HG03095 (cell line): ENCODE results near the gene TRAPPC12.
"Not testable (repeated sequence)": the region's sequence is repeated elsewhere in the genome, so short reads cannot be mapped to it uniquely, and the experiment has no call there.

ENCODE experiments used
- ATAC-seq: cut with Tn5 transposase; IDR thresholded peaks from one replicate; pipeline ENCODE4 v1.9.1; 2021; ENCODE audit warnings: moderate library complexity; ENCODE audit not compliant: unreplicated experiment

The TRAPPC12 gene

GRCh38 chr2:3368261-3368722 is 11.2 kb upstream of the TRAPPC12 start:
- ATAC-seq, result no peak

GRCh38 chr2:3369340-3370181 is 9.9 kb upstream of the TRAPPC12 start:
- not testable (repeated sequence) for ATAC-seq

GRCh38 chr2:3376821-3377220 is 2.7 kb upstream of the TRAPPC12 start:
- ATAC-seq, result no peak

- peak; percentile 13 for ATAC-seq
Observed at GRCh38 chr2:3377279-3377611, 2.2 kb upstream of the TRAPPC12 start.

- peak; percentile 82 for ATAC-seq
Observed at GRCh38 chr2:3377612-3378432, 1.7 kb upstream of the TRAPPC12 start, which contains the start of gene EIPR1. EIPR1 (minus strand) TSS chr2:3377818; CDS start chr2:3377689, 129 bp downstream.

- ATAC-seq, result no peak
Observed at GRCh38 chr2:3379339-3379646, 201 bp upstream of the TRAPPC12 start.

- ATAC-seq, result no peak
Observed at GRCh38 chr2:3386448-3386958, 7.0 kb downstream of the TRAPPC12 start.

GRCh38 chr2:3387011-3387410 is 7.5 kb downstream of the TRAPPC12 start:
- ATAC-seq, result no peak

GRCh38 chr2:3387644-3388411 is 8.3 kb downstream of the TRAPPC12 start:
- ATAC-seq, result no peak

- no peak for ATAC-seq
Observed at GRCh38 chr2:3388412-3388738, 8.9 kb downstream of the TRAPPC12 start.

- no peak for ATAC-seq
Observed at GRCh38 chr2:3389193-3389592, 9.7 kb downstream of the TRAPPC12 start.

GRCh38 chr2:3390041-3390440 is 10.5 kb downstream of the TRAPPC12 start:
- ATAC-seq, result no peak

GRCh38 chr2:3392216-3392615 is 12.7 kb downstream of the TRAPPC12 start:
- no peak for ATAC-seq

GRCh38 chr2:3396920-3397559 is 17.5 kb downstream of the TRAPPC12 start:
- ATAC-seq, result no peak

GRCh38 chr2:3398857-3399256 is 19.4 kb downstream of the TRAPPC12 start:
- ATAC-seq, result no peak

- no peak for ATAC-seq
Observed at GRCh38 chr2:3399381-3399780, 19.9 kb downstream of the TRAPPC12 start.

- no peak for ATAC-seq
Observed at GRCh38 chr2:3399829-3400228, 20.3 kb downstream of the TRAPPC12 start.

GRCh38 chr2:3403587-3404334 is 24.3 kb downstream of the TRAPPC12 start:
- ATAC-seq, result peak; percentile 100

- no peak for ATAC-seq
Observed at GRCh38 chr2:3404349-3404894, 24.9 kb downstream of the TRAPPC12 start.

GRCh38 chr2:3405307-3405706 is 25.8 kb downstream of the TRAPPC12 start:
- ATAC-seq, result no peak
